ENCODE data around the gene STMN3. TPM values are rescaled to one million over a fixed set of nuclear protein-coding genes. Genes with fewer than 3 reads are reported as not detected.

Gene STMN3
- polyA plus RNA-seq, 1 of the 3 experiments (the other 2 are of a cell fraction): 111 TPM

DNA sequence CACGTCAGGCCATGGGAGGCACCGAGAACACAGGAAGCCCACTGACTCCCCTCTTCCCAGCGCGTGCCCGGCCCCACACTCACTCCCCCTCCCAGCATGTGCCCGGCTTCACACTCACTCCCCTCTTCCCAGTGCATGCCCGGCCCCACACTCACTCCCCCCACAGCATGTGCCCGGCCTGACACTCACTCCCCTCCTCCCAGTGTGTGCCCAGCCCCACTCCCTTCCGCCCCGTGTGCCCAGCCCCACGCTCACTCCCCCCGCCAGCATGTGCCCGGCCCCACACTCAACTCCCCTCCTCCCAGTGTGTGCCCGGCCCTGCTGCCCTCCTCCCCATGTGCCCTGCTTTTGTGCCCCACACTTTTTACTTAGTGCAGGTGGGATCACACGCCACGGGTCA is 14.6 kb upstream of the STMN3 start:
- no peaks in the 10 kb centered on the region for H3K9me3 ChIP-seq
- H3K27ac ChIP-seq (ENCODE audit: low read depth in 2 of 2, low read length in 1 of 2): no peak overlapping the region
- H3K4me2 ChIP-seq: no peak overlapping the region
- no peaks in the 10 kb centered on the region for H3K4me1 ChIP-seq (ENCODE audit: control insufficient read depth in 1 of 2, insufficient read depth in 2 of 2, low read depth in 1 of 2, low read length in 1 of 2)
- H3K9ac ChIP-seq: no peak overlapping the region
- H3K27me3 ChIP-seq (ENCODE audit: insufficient read depth): no peaks in the 10 kb centered on the region
- no peak for DNase-seq
- H3K36me3 ChIP-seq (replicated peaks in 1 of 2; ENCODE audit: control insufficient read depth in 1 of 2, insufficient read depth in 2 of 2, low read length in 1 of 2): peaks cover 0 to 42% of the 10 kb centered on the region in 2 experiments
- H2AFZ ChIP-seq (ENCODE audit: low read depth): no peak overlapping the region
- CTCF ChIA-PET: no interaction called here
- TF ChIP-seq NRF1 (IDR thresholded peaks at IDR 0.05; ENCODE audit: low read depth, low read length): no peak
- TF ChIP-seq TAF1 (IDR thresholded peaks at IDR 0.05; ENCODE audit: borderline replicate concordance, low read depth, low read length): no peak
- no peak for TF ChIP-seq RAD21 (IDR thresholded peaks at IDR 0.05; ENCODE audit: low read length)
- TF ChIP-seq, protein P1, sequence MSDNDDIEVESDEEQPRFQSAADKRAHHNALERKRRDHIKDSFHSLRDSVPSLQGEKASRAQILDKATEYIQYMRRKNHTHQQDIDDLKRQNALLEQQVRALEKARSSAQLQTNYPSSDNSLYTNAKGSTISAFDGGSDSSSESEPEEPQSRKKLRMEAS (IDR thresholded peaks at IDR 0.05; ENCODE audit: low read depth): no peak
- TF ChIP-seq GABPA (IDR thresholded peaks at IDR 0.05; ENCODE audit: low read depth): no peak
- TF ChIP-seq TCF12 (IDR thresholded peaks at IDR 0.05): no peak
- no peak for TF ChIP-seq JUND (IDR thresholded peaks at IDR 0.05)
- TF ChIP-seq, protein P2, sequence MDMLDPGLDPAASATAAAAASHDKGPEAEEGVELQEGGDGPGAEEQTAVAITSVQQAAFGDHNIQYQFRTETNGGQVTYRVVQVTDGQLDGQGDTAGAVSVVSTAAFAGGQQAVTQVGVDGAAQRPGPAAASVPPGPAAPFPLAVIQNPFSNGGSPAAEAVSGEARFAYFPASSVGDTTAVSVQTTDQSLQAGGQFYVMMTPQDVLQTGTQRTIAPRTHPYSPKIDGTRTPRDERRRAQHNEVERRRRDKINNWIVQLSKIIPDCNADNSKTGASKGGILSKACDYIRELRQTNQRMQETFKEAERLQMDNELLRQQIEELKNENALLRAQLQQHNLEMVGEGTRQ (IDR thresholded peaks at IDR 0.05; ENCODE audit: borderline replicate concordance, low read depth, low read length): no peak
- TF ChIP-seq SIN3A (IDR thresholded peaks at IDR 0.05; ENCODE audit: borderline replicate concordance, low read depth, low read length): no peak
- TF ChIP-seq FOXM1 (IDR thresholded peaks at IDR 0.05; ENCODE audit: low read depth): no peak
- TF ChIP-seq ELF1 (IDR thresholded peaks at IDR 0.05): no peak
- TF ChIP-seq, protein P3, sequence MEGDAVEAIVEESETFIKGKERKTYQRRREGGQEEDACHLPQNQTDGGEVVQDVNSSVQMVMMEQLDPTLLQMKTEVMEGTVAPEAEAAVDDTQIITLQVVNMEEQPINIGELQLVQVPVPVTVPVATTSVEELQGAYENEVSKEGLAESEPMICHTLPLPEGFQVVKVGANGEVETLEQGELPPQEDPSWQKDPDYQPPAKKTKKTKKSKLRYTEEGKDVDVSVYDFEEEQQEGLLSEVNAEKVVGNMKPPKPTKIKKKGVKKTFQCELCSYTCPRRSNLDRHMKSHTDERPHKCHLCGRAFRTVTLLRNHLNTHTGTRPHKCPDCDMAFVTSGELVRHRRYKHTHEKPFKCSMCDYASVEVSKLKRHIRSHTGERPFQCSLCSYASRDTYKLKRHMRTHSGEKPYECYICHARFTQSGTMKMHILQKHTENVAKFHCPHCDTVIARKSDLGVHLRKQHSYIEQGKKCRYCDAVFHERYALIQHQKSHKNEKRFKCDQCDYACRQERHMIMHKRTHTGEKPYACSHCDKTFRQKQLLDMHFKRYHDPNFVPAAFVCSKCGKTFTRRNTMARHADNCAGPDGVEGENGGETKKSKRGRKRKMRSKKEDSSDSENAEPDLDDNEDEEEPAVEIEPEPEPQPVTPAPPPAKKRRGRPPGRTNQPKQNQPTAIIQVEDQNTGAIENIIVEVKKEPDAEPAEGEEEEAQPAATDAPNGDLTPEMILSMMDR (IDR thresholded peaks at IDR 0.05): no peak
- TF ChIP-seq POLR2AphosphoS5 (IDR thresholded peaks at IDR 0.05; ENCODE audit: low read depth, low read length): no peak
- no peak for TF ChIP-seq MEF2A (IDR thresholded peaks at IDR 0.05; ENCODE audit: borderline replicate concordance, low read depth)
- TF ChIP-seq, protein P4, sequence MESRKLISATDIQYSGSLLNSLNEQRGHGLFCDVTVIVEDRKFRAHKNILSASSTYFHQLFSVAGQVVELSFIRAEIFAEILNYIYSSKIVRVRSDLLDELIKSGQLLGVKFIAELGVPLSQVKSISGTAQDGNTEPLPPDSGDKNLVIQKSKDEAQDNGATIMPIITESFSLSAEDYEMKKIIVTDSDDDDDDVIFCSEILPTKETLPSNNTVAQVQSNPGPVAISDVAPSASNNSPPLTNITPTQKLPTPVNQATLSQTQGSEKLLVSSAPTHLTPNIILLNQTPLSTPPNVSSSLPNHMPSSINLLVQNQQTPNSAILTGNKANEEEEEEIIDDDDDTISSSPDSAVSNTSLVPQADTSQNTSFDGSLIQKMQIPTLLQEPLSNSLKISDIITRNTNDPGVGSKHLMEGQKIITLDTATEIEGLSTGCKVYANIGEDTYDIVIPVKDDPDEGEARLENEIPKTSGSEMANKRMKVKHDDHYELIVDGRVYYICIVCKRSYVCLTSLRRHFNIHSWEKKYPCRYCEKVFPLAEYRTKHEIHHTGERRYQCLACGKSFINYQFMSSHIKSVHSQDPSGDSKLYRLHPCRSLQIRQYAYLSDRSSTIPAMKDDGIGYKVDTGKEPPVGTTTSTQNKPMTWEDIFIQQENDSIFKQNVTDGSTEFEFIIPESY (IDR thresholded peaks at IDR 0.05; ENCODE audit: borderline replicate concordance, low read depth): no peak
- no peak for TF ChIP-seq RXRA (IDR thresholded peaks at IDR 0.05; ENCODE audit: borderline replicate concordance, low read depth)
- no peak for TF ChIP-seq TEAD4 (IDR thresholded peaks at IDR 0.05; ENCODE audit: borderline replicate concordance, insufficient read depth)
- H4K20me1 ChIP-seq (ENCODE audit: insufficient read depth): no peaks in the 10 kb centered on the region
- H3K79me2 ChIP-seq (ENCODE audit: insufficient read depth): 0 out of 2 replicates have a peak, but pooled peaks cover 4% of the 10 kb centered on the region
- no peak overlapping the region for H3K4me3 ChIP-seq (ENCODE audit: low read depth in 2 of 2, low read length in 1 of 2)
- POLR2A ChIA-PET: no interaction called here
- 95% methylated on average over 16 of the region's 16 CpGs for WGBS (ENCODE audit: low lambda C conversion rate)
- H3F3A ChIP-seq (replicated peaks; ENCODE audit: insufficient read depth): no peaks in the 10 kb centered on the region
- H3K9me2 ChIP-seq: no peaks in the 10 kb centered on the region
